Measurements from ENCODE around the gene CLDN6. TPM values are rescaled to one million over a fixed set of nuclear protein-coding genes. Genes with fewer than 3 reads are reported as not detected.

CLDN6 gene
- total RNA-seq, 1 donor from 2014 or later = 0.32 TPM

- no peak for DNase-seq (ENCODE audit: extremely low spot score, unreplicated experiment)
- Mint-ChIP-seq H3K36me3 (ENCODE audit: unreplicated experiment) (no peaks in the 10 kb centered on the region), H3K9me3 (ENCODE audit: unreplicated experiment) (no peaks in the 10 kb centered on the region), H3K4me3 (ENCODE audit: unreplicated experiment) (no peak overlapping the region), H3K4me1 (ENCODE audit: unreplicated experiment) (peaks cover 12% of the 10 kb centered on the region), H3K27me3 (ENCODE audit: unreplicated experiment) (no peaks in the 10 kb centered on the region), H3K27ac (ENCODE audit: unreplicated experiment) (no peak overlapping the region)
- TF ChIP-seq, protein P1, sequence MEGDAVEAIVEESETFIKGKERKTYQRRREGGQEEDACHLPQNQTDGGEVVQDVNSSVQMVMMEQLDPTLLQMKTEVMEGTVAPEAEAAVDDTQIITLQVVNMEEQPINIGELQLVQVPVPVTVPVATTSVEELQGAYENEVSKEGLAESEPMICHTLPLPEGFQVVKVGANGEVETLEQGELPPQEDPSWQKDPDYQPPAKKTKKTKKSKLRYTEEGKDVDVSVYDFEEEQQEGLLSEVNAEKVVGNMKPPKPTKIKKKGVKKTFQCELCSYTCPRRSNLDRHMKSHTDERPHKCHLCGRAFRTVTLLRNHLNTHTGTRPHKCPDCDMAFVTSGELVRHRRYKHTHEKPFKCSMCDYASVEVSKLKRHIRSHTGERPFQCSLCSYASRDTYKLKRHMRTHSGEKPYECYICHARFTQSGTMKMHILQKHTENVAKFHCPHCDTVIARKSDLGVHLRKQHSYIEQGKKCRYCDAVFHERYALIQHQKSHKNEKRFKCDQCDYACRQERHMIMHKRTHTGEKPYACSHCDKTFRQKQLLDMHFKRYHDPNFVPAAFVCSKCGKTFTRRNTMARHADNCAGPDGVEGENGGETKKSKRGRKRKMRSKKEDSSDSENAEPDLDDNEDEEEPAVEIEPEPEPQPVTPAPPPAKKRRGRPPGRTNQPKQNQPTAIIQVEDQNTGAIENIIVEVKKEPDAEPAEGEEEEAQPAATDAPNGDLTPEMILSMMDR (IDR thresholded peaks at IDR 0.05) = no peak
These were observed 40.5 kb downstream of the CLDN6 start for GRCh38 chr16:2977440-2977839.

DNA sequence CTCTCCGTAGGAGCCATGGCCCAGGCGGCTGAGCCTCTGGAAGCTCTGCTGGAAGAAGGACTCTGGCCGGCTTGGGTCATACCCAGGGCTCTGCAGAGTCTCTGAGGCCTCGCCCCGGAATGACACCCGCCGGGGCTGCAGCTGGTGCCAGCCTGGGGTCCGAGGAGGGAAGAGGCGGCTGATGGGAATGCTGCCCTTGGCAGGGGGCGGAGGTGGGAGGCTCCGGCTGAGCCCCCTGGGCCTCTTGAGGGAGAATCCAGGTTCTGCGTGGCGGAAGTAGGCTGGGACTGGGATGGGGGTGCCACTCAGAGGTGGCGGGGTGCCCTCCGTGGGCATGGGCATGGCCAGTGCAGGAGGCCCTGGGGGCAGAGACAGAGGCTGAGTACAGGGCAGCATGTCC is 41.3 kb downstream of the CLDN6 start:
- no peaks in the 10 kb centered on the region for H3K36me3 Mint-ChIP-seq (ENCODE audit: unreplicated experiment)
- no peaks in the 10 kb centered on the region for H3K27me3 Mint-ChIP-seq (ENCODE audit: unreplicated experiment)
- no peak overlapping the region for H3K27ac Mint-ChIP-seq (ENCODE audit: unreplicated experiment)
- DNase-seq (ENCODE audit: extremely low spot score, unreplicated experiment) = no peak
- H3K9me3 Mint-ChIP-seq (ENCODE audit: unreplicated experiment) = no peaks in the 10 kb centered on the region
- TF ChIP-seq, protein P1 (IDR thresholded peaks at IDR 0.05) = no peak
- H3K4me1 Mint-ChIP-seq (ENCODE audit: unreplicated experiment) = peaks cover 15% of the 10 kb centered on the region
- no peak overlapping the region for H3K4me3 Mint-ChIP-seq (ENCODE audit: unreplicated experiment)

DNA sequence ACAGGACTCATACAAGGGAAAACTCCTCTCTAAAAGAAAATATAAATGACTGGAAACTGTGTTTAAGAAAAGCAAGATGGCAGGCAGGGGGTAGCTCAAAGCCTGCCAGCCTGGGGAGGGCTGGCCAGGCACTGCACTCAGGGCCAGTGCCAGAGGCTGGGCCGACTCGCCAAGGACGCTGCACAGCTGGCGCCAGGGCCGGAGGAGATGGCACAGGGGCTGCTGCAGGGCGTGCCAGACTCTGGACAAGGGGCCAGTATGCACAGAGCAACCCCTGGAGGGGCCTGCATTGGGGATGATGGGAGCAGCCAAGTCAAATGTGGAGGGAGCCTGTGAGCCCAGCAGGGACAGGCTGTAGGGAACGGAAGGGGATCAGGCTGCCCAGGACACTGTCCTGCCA is 41.8 kb downstream of the CLDN6 start:
- H3K27me3 Mint-ChIP-seq (ENCODE audit: unreplicated experiment) = no peaks in the 10 kb centered on the region
- no peak overlapping the region for H3K27ac Mint-ChIP-seq (ENCODE audit: unreplicated experiment)
- no peak for DNase-seq (ENCODE audit: extremely low spot score, unreplicated experiment)
- H3K4me1 Mint-ChIP-seq (ENCODE audit: unreplicated experiment) = peaks cover 11% of the 10 kb centered on the region
- TF ChIP-seq, protein P1 (IDR thresholded peaks at IDR 0.05) = no peak
- no peaks in the 10 kb centered on the region for H3K9me3 Mint-ChIP-seq (ENCODE audit: unreplicated experiment)
- no peaks in the 10 kb centered on the region for H3K36me3 Mint-ChIP-seq (ENCODE audit: unreplicated experiment)
- no peak overlapping the region for H3K4me3 Mint-ChIP-seq (ENCODE audit: unreplicated experiment)

- H3K36me3 Mint-ChIP-seq (ENCODE audit: unreplicated experiment) = no peaks in the 10 kb centered on the region
- H3K27me3 Mint-ChIP-seq (ENCODE audit: unreplicated experiment) = no peaks in the 10 kb centered on the region
- TF ChIP-seq, protein P1 (IDR thresholded peaks at IDR 0.05) = no peak
- no peaks in the 10 kb centered on the region for H3K9me3 Mint-ChIP-seq (ENCODE audit: unreplicated experiment)
- H3K27ac Mint-ChIP-seq (ENCODE audit: unreplicated experiment) = no peak overlapping the region
- no peak overlapping the region for H3K4me3 Mint-ChIP-seq (ENCODE audit: unreplicated experiment)
- DNase-seq (ENCODE audit: extremely low spot score, unreplicated experiment) = no peak
- H3K4me1 Mint-ChIP-seq (ENCODE audit: unreplicated experiment) = peaks cover 12% of the 10 kb centered on the region
These were observed 42.7 kb downstream of the CLDN6 start for GRCh38 chr16:2975161-2975795.

GRCh38 chr16:2974319-2975056 is 43.5 kb downstream of the CLDN6 start:
- Mint-ChIP-seq H3K4me3 (ENCODE audit: unreplicated experiment) (no peak overlapping the region), H3K27ac (ENCODE audit: unreplicated experiment) (no peak overlapping the region), H3K27me3 (ENCODE audit: unreplicated experiment) (no peaks in the 10 kb centered on the region), H3K9me3 (ENCODE audit: unreplicated experiment) (no peaks in the 10 kb centered on the region), H3K4me1 (ENCODE audit: unreplicated experiment) (peaks cover 13% of the 10 kb centered on the region), H3K36me3 (ENCODE audit: unreplicated experiment) (no peaks in the 10 kb centered on the region)
- DNase-seq (ENCODE audit: extremely low spot score, unreplicated experiment) = no peak
- TF ChIP-seq, protein P1 (IDR thresholded peaks at IDR 0.05) = no peak

Data from osteocyte (in vitro differentiated cells).